GM12875 (cell line): ENCODE data around the gene LRATD1.

Source experiments
- H3K4me3 ChIP-seq: one replicate; pipeline ENCODE4 v1.5.1; 2011; ENCODE audit warnings: low read depth, low read length, control low read depth
- TF ChIP-seq, protein P1 (sequence below): IDR thresholded peaks from 2 replicates; pipeline ENCODE4 v1.5.1; 2011; ENCODE audit warnings: low read depth, mild to moderate bottlenecking, control low read depth, inconsistent platforms, low read length, moderate library complexity, borderline replicate concordance; ENCODE audit not compliant: insufficient read depth

The LRATD1 gene

DNA sequence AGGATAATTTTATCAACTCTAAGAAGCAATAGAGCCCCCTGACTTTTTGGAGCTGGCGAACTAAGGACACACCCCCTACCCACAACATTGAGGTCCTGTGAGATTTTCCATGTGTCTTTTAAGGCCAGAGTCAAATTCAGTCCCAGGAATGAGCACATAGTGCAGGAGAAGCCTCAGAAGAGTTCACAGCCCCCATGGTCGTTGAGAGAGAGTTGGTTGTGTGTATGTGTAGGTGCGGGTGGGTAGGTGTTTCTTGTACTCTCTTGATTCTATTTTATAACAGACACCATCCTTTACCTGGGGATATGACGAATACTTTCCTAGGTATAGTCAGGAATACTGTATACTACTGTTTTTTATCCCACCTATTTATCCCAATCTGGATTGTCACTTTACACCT lies 8.6 kb downstream of the LRATD1 start:
- TF ChIP-seq, protein P1, sequence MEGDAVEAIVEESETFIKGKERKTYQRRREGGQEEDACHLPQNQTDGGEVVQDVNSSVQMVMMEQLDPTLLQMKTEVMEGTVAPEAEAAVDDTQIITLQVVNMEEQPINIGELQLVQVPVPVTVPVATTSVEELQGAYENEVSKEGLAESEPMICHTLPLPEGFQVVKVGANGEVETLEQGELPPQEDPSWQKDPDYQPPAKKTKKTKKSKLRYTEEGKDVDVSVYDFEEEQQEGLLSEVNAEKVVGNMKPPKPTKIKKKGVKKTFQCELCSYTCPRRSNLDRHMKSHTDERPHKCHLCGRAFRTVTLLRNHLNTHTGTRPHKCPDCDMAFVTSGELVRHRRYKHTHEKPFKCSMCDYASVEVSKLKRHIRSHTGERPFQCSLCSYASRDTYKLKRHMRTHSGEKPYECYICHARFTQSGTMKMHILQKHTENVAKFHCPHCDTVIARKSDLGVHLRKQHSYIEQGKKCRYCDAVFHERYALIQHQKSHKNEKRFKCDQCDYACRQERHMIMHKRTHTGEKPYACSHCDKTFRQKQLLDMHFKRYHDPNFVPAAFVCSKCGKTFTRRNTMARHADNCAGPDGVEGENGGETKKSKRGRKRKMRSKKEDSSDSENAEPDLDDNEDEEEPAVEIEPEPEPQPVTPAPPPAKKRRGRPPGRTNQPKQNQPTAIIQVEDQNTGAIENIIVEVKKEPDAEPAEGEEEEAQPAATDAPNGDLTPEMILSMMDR, result no peak
- no peak overlapping the region for H3K4me3 ChIP-seq

DNA sequence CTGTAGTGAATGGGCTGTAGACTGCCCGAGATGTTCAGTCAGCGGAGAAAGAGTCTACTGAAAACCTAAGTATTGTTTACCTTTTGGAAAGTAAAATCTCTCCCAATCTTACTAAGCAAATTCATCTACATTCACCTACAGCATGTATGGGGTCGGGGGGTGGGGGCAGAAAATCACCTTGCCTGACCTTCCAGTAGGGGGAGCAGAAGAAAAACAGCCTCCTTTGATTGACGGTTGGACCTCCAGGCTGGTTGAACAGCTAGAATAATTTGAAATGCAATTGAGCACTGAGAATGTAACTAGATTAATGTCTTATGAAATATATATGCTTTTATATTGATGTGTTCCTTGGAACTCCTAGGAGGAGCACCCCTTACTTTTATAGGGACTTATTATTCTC lies 10.0 kb downstream of the LRATD1 start:
- TF ChIP-seq, protein P1, result peak; percentile 35; the same call in 1 of the 2 replicates
- H3K4me3 ChIP-seq, result no peak overlapping the region

DNA sequence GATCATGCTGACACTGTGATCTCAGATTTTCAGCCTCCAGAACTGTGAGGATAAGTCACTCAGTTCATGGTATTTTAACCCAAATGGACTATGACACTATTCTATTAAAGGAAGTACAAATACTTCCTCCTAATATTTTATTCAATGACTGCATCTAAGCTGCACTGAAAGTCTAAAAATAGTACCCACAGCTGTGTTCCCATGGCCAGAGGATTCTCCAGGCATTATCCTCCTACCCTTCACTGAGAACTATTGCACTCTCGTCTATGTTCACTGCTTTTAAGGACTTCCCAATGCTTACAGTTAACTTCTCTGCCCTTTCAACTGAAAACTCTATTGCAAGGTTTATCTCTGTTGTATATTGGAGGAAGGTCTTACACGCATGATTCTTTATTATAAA lies 15.2 kb downstream of the LRATD1 start:
- TF ChIP-seq, protein P1, result no peak
- no peak overlapping the region for H3K4me3 ChIP-seq

DNA sequence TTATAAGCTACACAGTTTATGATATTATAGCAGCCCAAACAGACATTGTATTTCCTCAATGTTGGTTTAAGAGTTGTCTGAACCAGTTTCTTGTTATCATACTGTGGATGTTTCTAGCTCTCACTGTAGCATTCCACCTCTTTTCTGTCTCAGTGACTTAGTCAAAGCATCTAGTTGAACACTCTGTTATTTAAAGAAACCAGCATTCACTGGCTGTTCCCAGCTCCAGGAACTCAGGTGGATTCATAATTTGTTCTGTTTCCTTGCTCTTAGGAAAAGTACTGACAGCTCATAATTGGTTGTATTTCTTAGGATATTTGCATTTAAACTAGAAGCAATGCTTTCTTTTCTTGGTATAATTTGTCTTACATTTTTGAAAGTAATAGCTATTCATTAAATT lies 17.5 kb downstream of the LRATD1 start:
- H3K4me3 ChIP-seq, result no peak overlapping the region
- TF ChIP-seq, protein P1, result no peak

DNA sequence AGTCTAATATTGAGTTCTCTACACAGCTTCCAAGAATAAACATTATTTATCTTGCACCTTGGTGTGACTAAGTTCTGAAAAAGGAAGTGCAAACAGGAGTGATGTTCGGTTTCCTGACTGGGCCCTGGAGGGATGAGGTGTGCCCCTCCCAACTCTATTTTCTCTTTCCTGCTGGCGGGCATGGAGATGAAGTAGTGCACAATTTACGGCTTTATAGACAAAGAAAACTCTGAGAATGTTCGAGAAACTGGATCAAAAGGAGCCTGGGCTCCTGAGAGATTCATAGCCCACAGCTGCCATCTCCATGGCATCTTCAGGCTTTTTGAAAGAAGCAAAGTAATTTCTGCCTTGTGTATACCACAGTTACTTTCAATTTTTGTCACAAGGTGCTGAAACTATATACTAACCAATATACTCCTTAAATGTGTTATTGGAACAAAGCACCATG lies 22.3 kb downstream of the LRATD1 start:
- H3K4me3 ChIP-seq, result no peak overlapping the region
- TF ChIP-seq, protein P1, result no peak

DNA sequence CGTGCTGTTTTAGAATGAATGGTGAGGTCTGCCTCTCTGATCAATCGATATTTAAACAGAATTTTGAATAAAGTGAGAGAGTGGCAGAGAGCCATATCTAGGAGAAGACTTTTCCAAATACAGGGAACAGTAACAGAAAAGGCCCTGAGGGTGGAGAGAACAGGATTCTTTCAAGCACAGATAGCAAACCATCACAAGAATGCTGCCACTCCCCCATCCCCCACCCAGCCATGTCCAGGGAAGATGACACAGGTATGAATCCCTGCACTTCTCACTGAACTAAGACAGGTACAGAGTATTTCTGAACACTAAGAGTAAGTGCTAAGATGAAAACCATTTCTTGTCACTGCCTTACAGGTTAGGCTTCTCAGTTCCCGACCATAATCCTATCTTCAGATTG lies 23.6 kb downstream of the LRATD1 start:
- H3K4me3 ChIP-seq, result no peak overlapping the region
- TF ChIP-seq, protein P1, result no peak

DNA sequence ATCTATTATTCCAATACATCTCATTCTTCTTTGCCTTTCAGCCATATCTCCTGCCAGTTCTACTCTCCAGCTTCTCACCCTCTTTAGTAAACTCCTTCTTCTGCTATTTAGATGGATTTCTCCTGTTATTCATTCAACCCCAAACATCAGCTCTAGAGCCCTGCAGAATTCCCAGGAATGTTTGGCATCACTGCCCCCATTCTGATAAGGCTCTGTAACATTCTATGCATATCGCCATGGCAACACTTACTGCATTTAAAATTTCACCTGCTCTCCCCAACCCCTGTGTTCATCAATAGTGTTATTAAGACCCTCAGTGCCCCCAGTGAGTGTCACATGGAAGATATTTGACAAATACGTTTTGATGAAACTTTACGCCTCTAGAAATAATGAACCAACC lies 28.6 kb downstream of the LRATD1 start:
- TF ChIP-seq, protein P1, result no peak
- no peak overlapping the region for H3K4me3 ChIP-seq
